COLO668 (cell line): Measurements from ENCODE around the gene GRIP1.

ENCODE experiments used
- DNase-seq: peaks from one replicate; lab custom pipeline; 2025; ENCODE audit not compliant: unreplicated experiment; lab: John Stamatoyannopoulos, UW

Gene GRIP1

DNA sequence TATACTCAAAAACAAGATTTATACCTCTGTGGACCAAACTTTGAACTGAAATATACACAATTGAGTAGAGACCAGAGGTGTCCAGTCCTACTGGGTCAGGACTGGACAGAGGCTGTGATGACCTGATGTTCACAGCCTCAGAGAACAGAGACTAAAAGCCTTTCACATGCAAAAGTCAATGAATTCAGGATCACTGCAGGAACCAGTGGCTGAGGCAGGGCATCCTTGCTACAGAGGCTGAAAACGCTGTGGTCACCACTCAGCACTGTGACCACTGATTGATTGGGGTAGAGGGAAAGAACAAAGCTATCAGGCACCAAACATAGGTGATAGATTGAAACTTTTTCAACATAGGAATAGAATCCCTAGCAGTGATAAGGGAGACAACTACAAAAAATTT, 25.1 kb downstream of the GRIP1 start:
- DNase-seq: no peak

DNA sequence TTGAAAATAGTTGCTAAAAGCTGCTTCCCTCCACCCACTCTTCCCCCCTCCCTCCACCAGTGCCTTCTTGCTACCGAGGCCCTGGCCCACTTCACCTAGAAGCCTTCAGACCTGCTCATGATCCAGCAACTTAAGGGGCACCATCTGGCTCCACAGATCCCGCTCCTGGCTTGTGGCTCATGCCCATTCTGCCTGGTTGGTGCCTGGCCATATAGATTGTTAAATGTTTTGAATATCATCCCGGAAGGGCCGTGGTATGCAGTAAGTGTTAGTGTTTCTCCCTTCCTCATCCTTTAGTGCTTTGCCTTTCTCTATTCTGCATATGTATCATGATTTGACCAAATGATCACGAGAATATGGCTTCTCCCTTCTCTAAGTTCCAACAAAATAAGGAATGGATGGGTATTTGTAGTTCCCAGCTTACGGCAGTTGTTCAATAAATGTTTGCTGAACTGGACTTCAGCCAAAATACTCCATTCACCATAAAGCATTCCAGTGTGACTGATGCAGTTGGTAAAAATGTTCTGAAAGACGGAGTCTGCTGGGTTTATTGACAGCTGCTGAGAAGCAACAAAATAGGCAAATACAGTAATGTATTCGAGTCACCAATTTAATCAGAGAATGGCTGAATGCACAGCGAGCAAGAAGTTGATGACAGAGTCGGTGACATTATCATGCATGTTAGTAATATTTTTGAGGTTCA, 30.7 kb downstream of the GRIP1 start:
- DNase-seq: no peak

DNA sequence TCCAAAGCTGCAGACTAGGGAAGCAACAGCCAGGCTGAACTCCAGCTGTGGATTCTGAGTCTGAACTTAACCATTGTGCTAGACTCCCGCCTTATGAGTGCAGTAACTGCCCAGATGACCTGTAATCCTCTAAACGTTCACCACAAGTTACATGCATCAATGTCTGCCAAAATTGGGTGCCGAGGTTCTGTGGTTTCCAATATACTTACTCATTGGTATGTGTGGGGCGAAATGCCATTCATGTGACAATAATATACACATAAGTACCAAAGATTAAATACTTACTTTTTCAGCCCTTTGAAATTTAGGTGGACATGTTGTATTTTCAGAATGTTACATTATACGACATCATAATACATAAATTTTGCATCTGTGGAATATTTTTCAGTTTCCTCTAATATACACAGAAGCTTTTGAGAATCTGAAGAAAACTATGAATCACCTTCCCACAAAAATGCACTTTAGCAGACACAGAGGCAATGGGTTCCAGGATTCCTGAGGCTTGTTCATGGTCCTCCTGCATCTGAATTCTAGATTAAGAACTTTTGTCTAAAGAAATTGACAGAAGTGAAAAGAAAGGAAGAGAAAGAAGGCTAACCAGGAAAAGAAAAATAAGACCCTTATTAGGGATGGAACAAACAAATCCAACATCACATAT, 31.7 kb downstream of the GRIP1 start:
- no peak for DNase-seq

DNA sequence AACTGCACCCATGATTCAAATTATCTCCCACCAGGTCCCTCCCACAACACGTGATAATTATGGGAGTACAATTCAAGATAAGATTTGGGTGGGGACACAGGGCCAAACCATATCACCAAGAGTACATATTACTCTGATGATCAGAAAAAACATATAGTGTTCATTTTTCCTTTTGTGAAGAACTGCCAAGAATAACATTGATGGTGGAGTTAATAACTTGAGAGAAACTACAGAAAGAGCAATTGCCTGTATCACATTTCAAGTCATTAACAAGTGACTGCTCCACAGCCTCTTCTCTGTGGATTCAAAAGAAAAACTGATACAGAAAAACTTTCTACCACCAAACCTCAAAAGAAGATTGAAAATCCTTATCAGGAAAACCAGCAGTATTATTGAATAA, 34.7 kb downstream of the GRIP1 start:
- DNase-seq: no peak

DNA sequence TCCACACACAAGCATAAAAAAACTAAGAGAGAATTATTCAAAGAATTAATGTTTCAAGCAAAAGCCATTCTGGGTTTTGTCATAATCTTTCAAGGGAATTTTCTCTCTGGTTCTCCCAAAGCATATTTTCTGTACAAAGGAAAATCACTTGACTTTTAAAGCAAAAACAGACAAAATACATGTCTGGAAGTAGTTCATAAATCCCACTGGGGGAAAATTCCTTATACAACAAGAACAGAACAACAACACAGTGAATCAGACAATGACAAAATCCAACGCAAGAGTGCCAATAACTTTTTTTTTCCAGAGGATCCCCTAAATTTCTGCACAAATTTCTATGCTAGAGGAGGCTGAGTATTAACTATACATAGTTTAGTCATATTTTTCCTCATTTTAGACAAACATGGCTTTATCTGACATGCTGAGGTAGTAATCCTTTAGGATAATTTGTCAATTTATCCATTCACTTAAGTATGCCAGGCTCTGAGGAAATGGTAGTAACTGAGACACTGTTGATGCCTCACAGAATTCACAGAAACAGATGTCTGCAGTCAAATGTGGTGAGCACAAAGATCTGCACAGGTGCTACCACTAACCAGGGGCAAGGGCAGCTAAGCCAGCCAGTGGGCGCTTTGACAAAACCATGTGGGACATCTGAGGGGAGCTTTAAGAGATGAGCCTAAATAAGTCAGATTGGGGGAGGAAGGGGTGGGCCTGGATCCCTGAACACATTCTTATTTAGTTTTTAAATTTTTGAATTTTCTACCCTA, 38.0 kb downstream of the GRIP1 start:
- no peak for DNase-seq

DNA sequence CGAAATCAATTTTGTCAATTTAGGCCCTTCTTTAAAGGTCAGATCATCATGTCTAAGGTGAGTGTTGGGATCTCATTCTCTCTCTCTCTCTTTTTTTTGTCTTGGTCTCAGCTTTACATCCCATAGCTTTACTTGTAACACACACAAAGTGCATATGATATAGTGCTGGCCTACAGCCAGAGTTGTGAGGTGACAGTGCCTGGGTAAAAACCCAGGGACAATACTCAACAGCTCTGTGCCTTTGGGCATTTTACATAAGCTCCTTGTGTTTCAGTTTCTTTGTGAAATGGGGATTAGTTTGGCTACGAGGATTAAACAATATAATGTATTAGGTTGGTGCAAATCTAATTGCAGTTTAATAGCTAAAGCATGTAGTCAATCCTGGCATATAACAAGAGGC, 40.2 kb downstream of the GRIP1 start:
- DNase-seq: no peak

DNA sequence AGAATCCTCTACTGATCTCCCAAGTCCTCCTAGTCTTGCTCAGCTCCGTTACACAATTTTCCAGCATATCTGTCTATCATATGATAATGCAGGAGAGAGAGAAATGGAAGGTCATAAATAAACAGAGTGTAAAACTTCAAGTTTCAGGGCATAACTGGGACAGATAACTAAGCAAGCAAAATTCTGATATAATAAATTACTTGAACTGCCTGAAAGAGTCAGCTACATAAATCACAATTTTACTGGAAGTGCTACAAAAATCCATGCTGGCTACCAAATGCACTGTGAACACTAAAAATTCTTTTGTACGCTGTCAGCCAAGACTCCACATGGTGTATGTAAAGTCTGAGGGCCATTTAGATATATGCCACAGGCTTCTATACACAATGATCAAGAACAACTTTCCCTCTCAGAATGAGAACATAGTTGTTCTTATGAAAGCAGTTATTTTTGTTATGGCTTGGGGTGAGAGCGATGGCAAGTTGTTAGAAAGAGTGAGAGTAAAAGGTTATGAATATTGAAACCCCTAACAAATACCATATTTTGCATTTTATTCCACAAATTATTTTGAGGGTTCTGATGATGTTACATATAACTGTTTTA, 41.1 kb downstream of the GRIP1 start:
- no peak for DNase-seq

DNA sequence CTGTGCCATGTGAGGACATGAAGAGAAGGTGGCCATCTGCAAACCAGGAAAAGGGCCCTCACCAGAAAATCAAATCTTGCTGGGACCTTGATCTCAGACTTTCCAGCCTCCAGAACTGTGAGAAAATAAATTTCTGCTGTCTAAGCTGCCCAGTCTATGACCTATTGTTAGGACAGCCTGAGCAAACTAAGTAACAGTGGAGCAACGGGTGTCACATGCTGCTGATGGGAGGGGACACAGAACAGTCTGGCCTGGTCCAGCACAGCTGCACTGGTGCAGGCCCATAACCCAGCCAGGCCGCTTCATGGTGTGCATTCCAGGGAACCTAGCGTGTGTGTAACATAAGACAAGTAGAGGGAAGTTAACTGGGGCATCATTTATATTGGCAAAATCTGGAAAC, 42.1 kb downstream of the GRIP1 start:
- no peak for DNase-seq

DNA sequence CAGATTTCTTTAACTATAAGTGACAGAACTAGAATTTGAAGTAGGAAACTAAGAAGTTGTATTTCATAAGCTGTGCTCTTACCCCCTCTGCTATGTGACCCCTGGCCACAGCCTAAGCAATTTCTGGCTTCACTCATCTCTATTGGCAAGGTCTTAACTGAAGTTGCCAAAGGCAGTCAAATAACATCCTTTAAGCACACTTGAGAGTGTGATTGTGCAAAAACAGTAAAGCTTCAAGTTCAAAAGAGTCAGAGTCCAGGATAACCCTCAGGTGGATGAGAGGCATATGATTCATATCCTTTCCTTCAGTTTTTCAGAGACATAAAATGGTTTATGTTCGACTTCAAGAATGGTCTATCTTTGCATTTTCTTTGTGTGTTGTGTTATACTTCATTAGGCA, 45.2 kb downstream of the GRIP1 start:
- no peak for DNase-seq

DNA sequence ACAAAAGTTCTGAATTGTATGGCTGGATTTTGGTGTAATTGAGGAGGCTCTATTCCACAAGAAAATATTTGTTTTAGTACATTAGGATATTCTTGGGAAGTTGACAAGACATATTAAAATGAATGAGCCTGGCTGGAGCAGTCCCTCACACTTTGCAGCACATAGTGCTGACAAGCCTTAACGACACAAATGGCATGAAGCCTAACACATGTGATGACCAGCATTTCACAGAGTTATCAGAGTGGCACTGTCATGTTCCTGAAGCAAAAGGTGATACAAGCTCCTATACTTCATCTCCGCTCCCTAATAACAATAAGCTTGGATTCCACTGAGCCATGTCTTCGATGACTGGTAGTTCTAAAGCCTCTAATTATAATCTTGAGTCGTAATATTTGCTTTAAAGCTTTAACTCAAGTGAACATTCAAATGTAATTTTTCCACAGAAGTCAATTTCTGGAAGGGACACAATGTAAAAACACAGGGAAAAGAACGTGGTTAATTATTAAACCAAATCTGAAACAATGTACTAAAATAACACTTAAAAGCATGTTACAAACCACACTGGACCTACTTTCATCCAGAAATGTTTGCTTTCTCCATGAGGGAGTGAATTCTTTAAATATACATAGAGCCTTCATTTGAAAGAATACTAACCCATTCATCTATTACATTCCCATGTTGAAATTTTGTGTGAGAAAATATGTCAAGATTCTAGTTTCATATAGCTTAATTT, 49.6 kb downstream of the GRIP1 start:
- no peak for DNase-seq

DNA sequence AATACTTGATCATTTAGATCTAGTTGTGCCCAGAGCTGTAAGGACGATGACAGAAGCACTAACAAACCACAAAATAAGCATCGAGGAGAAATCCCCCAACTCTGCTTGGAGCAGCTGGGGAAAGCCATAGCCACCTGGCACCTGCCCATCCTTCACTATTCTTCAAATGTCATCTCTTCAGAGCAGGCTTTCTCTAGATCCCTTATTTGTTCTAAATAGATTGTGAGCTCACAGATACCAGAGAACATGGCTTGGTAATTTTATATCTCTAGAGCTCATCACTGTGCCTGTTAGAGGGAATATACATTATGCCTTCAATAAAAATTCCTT, 50.9 kb downstream of the GRIP1 start:
- no peak for DNase-seq

DNA sequence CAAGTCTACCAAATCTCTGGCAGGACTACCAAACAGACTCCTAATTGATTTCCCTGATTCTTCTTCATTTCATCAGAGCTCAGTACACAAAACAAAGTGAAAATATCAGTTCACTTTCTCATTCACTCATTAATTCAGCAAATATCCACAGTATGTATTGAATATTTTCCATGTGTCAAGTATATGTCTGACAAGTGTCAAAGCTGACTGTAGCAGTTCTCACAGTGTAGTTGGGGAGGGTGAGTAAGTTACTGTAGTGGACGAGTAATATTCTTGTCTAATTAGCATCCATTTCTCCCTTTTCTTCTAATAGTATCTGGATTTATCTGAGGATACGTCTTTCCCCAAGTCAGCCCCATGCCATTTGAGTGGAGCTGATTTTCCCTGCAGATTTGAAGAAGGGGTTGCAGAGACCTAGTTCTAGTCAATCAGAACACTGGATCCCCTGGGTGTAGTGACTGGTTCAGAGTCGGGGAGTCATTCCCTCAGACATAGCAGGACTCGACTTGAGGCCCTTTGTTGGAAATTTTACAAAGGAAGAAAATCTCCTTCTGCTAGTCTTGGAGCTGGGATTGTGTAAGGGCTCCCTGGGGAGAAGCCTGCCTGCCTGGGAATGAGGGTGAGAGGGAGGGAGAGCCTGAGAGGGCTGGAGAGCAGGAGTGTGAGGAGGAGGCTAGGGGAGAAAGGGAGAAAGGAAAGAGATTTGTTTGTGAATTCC, 51.4 kb downstream of the GRIP1 start:
- no peak for DNase-seq

DNA sequence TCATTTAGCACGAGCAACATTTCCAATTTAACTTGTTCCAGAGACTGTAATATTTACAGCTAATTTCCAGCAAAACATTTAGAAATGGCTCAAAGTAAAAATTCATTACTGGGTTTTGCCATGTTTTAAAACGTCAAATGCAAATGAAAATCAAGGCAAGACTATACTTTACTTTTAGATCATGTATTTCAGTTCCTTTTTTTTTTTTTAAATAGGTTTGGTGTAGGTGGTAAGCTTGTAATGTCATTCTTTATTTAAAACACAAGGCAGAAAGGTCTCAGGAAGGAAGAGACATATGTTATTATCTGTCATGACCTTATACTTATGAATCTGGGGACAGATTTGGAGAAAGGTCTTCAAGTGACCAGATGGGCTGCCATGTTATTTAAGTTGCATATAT, 54.1 kb downstream of the GRIP1 start:
- DNase-seq: no peak

DNA sequence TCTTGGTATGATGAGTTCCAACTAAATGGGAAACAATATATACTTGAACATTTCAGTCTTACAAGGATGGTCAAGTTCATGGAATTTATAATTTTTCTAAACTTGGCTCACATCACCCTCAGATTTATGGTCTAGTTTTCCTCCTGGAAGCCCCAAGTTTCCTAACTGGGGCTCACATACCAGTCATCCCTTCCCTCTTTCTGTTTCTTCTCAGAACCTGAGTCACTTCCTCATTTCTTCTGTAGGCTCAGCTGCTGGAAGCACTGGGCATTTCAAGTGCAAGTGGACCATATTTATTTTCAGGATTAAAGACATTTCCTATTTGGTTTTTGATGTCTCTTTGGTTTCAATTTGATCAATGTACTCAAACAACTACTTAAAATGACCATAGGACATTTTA, 55.4 kb downstream of the GRIP1 start:
- DNase-seq: no peak

DNA sequence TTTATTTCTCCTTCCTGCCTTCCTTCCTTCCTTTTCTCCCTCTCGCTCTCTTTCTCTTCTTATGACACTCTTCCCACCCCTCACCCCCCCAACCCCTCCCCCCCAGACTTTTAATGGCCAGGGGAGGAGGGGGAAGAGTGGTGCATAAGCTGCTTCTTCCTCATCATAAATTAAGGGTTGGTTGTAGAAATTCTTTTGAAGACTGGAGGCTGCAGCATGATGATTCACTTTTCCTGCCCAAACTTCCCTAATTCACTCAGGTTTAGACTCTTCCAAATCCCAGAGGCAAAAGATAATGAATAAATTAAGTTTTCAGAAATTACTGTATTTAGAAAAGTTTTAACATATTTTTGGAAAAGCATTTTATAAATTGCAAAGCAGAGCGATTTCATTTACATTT, 58.2 kb downstream of the GRIP1 start:
- no peak for DNase-seq

DNA sequence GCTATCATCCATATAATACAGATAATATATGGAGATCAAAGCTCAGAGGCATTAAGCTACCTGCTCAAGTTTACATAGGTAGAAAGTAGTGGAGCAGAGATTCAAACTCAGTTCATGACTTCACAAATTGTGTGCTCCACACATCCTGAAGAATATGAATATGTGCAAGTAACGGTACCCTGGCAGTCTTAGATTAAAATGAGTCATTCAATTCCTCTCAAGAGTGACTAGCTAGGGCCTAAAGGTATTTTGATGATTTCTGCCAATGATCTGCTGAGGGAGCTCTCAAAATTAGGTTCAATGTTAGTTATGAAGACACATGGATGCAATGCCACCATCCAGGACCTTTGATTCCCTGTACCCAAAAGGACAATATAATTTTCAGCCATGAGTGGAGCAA, 58.9 kb downstream of the GRIP1 start:
- no peak for DNase-seq

DNA sequence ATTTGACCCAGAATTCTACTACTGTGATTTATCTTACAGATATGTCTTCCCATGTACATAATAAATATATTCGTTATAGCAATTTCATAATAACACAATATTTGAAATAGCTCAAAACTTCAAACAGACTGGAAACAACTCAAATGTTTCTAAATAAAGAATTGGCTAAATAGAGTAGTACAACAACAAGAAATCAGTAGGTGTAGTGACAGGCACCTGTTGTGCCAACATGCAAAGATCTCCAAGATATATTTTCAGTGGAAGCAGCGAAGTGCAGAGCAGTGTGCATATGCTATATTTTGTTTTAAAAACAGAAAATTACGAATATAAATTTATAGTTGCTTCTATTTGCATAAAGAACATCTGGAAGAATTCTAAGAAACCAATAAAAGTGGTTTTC, 60.9 kb downstream of the GRIP1 start:
- no peak for DNase-seq

DNA sequence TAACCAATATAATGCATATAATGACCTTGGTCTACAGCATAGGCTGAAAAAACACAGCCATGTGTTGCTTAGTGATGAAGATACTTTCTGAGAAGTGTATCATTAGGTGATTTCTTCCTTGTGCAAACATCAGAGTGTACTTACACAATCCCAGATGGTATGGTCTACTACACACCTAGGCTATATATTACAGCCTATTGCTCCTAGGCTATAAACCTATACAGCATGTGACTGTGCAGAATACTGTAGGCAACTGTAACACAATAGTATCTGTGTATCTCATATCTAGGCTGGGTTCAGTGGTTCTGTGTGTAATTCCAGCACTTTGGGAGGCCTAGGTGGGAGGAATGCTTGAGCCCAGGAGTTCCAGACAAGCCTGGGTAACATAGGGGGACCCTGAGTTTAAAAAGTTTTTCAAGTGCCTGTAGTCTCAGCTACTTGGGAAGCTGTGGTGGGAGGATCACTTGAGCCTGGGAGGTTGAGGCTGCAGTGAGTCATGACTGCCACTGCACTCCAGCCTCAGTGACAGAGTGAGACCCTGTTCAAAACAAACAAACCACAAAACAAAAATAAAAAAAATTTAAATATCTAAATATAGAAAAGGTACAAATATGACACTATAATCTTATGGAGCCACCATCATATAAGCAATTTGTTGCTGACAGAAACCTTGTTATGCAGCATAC, 66.6 kb downstream of the GRIP1 start:
- DNase-seq: no peak

DNA sequence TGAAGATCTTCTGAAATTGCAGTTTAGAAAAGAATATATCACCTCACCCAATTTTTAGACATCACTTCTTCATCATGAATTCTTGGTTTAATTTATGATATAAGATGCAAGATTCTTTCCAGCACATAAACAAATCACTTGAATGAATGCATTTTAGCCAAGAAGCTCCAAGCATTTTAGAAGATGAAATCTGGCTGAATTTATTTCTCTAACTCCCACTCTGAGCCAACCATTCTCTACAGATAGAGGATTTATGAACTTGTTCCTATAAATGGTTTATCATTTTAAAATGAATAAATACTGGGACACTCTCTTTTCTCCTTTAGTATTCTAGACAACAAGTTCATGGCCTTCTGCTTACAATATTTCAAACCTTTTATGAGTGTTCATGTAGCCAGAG, 71.7 kb downstream of the GRIP1 start:
- DNase-seq: no peak

DNA sequence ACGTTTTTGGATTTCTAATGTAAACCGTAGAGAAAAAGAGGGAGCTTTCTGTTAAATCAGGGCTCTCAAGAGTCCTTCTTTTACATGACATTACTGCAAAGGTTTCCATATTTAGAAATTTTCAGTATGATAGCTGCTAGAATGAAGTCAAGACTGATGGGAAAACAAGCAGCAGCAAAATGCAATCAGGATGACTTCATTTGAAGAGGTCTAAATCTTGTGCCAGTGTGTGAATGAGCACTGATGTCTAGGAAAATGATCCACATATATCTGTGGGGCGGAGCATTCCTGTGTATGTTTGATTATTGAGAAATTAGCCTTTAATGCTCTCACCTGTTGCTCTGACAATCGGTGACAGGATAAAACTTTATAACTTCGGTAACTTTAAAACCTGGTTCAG, 73.6 kb downstream of the GRIP1 start:
- no peak for DNase-seq
